NCI-H2029 treated with DMSO at 0.1 percent for 48 hours (cell line): Measurements from ENCODE around the gene FSTL4.

ENCODE experiments used
- DNase-seq: peaks from one replicate; lab custom pipeline; 2025; lab: John Stamatoyannopoulos, UW

FSTL4 gene

GRCh38 chr5:133321833-133322420, 290.4 kb downstream of the FSTL4 start:
- DNase-seq: no peak

GRCh38 chr5:133321286-133321832, 291.0 kb downstream of the FSTL4 start:
- no peak for DNase-seq

GRCh38 chr5:133319905-133320520, 292.3 kb downstream of the FSTL4 start:
- no peak for DNase-seq

GRCh38 chr5:133319244-133319643, 293.1 kb downstream of the FSTL4 start:
- DNase-seq: no peak

- DNase-seq: no peak
These were observed 294.8 kb downstream of the FSTL4 start for GRCh38 chr5:133317558-133317957.

- no peak for DNase-seq
These were observed 295.7 kb downstream of the FSTL4 start for GRCh38 chr5:133316346-133317343.

GRCh38 chr5:133314086-133314485, 298.3 kb downstream of the FSTL4 start:
- no peak for DNase-seq

- DNase-seq: no peak
These were observed 301.2 kb downstream of the FSTL4 start for GRCh38 chr5:133311176-133311575.

GRCh38 chr5:133309984-133310621, 302.2 kb downstream of the FSTL4 start:
- DNase-seq: no peak

- DNase-seq: no peak
These were observed 303.1 kb downstream of the FSTL4 start for GRCh38 chr5:133309166-133309795.

GRCh38 chr5:133307275-133307674, 305.1 kb downstream of the FSTL4 start:
- no peak for DNase-seq

GRCh38 chr5:133304707-133305216, 307.6 kb downstream of the FSTL4 start:
- DNase-seq: no peak

GRCh38 chr5:133304178-133304577, 308.2 kb downstream of the FSTL4 start:
- no peak for DNase-seq

- DNase-seq: no peak
These were observed 309.0 kb downstream of the FSTL4 start for GRCh38 chr5:133303298-133303697.

GRCh38 chr5:133299728-133300127, 312.6 kb downstream of the FSTL4 start:
- no peak for DNase-seq

- no peak for DNase-seq
These were observed 313.3 kb downstream of the FSTL4 start for GRCh38 chr5:133299021-133299420.

- DNase-seq: no peak
These were observed 313.9 kb downstream of the FSTL4 start for GRCh38 chr5:133298447-133298846.

- DNase-seq: no peak
These were observed 315.0 kb downstream of the FSTL4 start for GRCh38 chr5:133297293-133297692.

GRCh38 chr5:133296624-133297023, 315.7 kb downstream of the FSTL4 start:
- DNase-seq: no peak

GRCh38 chr5:133295520-133295919, 316.8 kb downstream of the FSTL4 start:
- no peak for DNase-seq

- peak; percentile 32 for DNase-seq
These were observed 318.0 kb downstream of the FSTL4 start for GRCh38 chr5:133294380-133294779.
